Endothelial cell (in vitro differentiated cells): ENCODE data around the gene TRIM26. TPM values are rescaled to one million over a fixed set of nuclear protein-coding genes. Genes with fewer than 3 reads are reported as not detected.
A peak's percentile ranks its signal among the peaks of the same experiment; 100 is the strongest.

Source experiments
- DNase-seq: peaks from one replicate; pipeline ENCODE4 v3.0.0; 2021; ENCODE audit warnings: low spot score
- H3K27ac Mint-ChIP-seq: one replicate; pipeline ENCODE4 v1.8.0; 2021; ENCODE audit warnings: mixed read lengths, inconsistent platforms; ENCODE audit not compliant: unreplicated experiment
- H3K27me3 Mint-ChIP-seq: one replicate; pipeline ENCODE4 v1.8.0; 2021; ENCODE audit warnings: mild to moderate bottlenecking, moderate library complexity, mixed read lengths, inconsistent platforms; ENCODE audit not compliant: unreplicated experiment
- H3K36me3 Mint-ChIP-seq: one replicate; pipeline ENCODE4 v1.8.0; 2021; ENCODE audit warnings: mild to moderate bottlenecking, low read depth, mixed read lengths, inconsistent platforms; ENCODE audit not compliant: unreplicated experiment
- H3K4me1 Mint-ChIP-seq: one replicate; pipeline ENCODE4 v1.8.0; 2021; ENCODE audit warnings: mild to moderate bottlenecking, mixed read lengths, inconsistent platforms; ENCODE audit not compliant: unreplicated experiment
- H3K4me3 Mint-ChIP-seq: one replicate; pipeline ENCODE4 v1.8.0; 2021; ENCODE audit warnings: mild to moderate bottlenecking, mixed read lengths, inconsistent platforms; ENCODE audit not compliant: unreplicated experiment
- H3K9me3 Mint-ChIP-seq: one replicate; pipeline ENCODE4 v1.8.0; 2021; ENCODE audit warnings: mixed read lengths, inconsistent platforms; ENCODE audit not compliant: unreplicated experiment
- CTCF ChIP-seq: fragments of 200-600 bp; sonication (generic); IDR thresholded peaks from one replicate; pipeline ENCODE4 v1.5.0; 2021; ENCODE audit warnings: antibody characterized with exemption; ENCODE audit not compliant: unreplicated experiment
- total RNA-seq: library from RNA; stranded (reverse); fragmentation: NEBNext Ultra II Directional; extraction: Animal tissue kit (Norgen Biotek cat#: 25700); gene quantifications from one replicate; pipeline ENCODE4 v1.2.1, GENCODE V29; 2021; ENCODE audit not compliant: unreplicated experiment

The TRIM26 gene
- total RNA-seq, 1 donor from 2014 or later, result 27.1 TPM

GRCh38 chr6:30180145-30180544 lies 33.1 kb downstream of the TRIM26 start:
- Mint-ChIP-seq H3K9me3 (no peaks in the 10 kb centered on the region), H3K27ac (no peak overlapping the region), H3K4me1 (no peaks in the 10 kb centered on the region), H3K36me3 (peaks cover 6% of the 10 kb centered on the region), H3K27me3 (peaks cover 2% of the 10 kb centered on the region), H3K4me3 (no peak overlapping the region)
- TF ChIP-seq CTCF, result no peak
- DNase-seq, result no peak

GRCh38 chr6:30178837-30179236 lies 34.4 kb downstream of the TRIM26 start:
- no peak overlapping the region for H3K27ac Mint-ChIP-seq

GRCh38 chr6:30175765-30176164 lies 37.4 kb downstream of the TRIM26 start:
- DNase-seq, result no peak
- Mint-ChIP-seq H3K27me3 (peaks cover 7% of the 10 kb centered on the region), H3K4me3 (no peak overlapping the region), H3K9me3 (no peaks in the 10 kb centered on the region), H3K4me1 (no peaks in the 10 kb centered on the region), H3K27ac (no peak overlapping the region), H3K36me3 (no peaks in the 10 kb centered on the region)
- TF ChIP-seq CTCF, result no peak

More at GRCh38 chr6:30178837-30179236, 34.4 kb downstream of the TRIM26 start:
- H3K36me3 Mint-ChIP-seq, result no peaks in the 10 kb centered on the region
- TF ChIP-seq CTCF, result no peak
- peaks cover 2% of the 10 kb centered on the region for H3K27me3 Mint-ChIP-seq
- no peak overlapping the region for H3K4me3 Mint-ChIP-seq
- no peaks in the 10 kb centered on the region for H3K9me3 Mint-ChIP-seq
- DNase-seq, result no peak
- H3K4me1 Mint-ChIP-seq, result no peaks in the 10 kb centered on the region

- Mint-ChIP-seq H3K4me3 (no peak overlapping the region), H3K9me3 (no peaks in the 10 kb centered on the region), H3K27me3 (peaks cover 7% of the 10 kb centered on the region), H3K27ac (no peak overlapping the region), H3K36me3 (no peaks in the 10 kb centered on the region), H3K4me1 (peaks cover 6% of the 10 kb centered on the region)
- no peak for TF ChIP-seq CTCF
- no peak for DNase-seq
Measured at GRCh38 chr6:30172681-30173080, 40.5 kb downstream of the TRIM26 start.

- DNase-seq, result peak; percentile 41
- Mint-ChIP-seq H3K36me3 (no peaks in the 10 kb centered on the region), H3K4me1 (peaks cover 6% of the 10 kb centered on the region), H3K27me3 (peaks cover 7% of the 10 kb centered on the region), H3K9me3 (no peaks in the 10 kb centered on the region), H3K27ac (no peak overlapping the region), H3K4me3 (no peak overlapping the region)
- TF ChIP-seq CTCF, result no peak
Measured at GRCh38 chr6:30171677-30172471, 41.3 kb downstream of the TRIM26 start.
